GM12891 (cell line): ENCODE data around the gene PSD.

Experiments used
- PAX5 ChIP-seq: IDR thresholded peaks from 2 replicates; pipeline ENCODE4 v1.6.1; 2011; ENCODE audit warnings: low read length, moderate library complexity, mild to moderate bottlenecking; ENCODE audit not compliant: insufficient read depth, severe bottlenecking
- POLR2A ChIP-seq: IDR thresholded peaks from 2 replicates; pipeline ENCODE4 v1.6.1; 2011; ENCODE audit warnings: low read depth, low read length, control low read depth
- POLR2AphosphoS5 ChIP-seq: IDR thresholded peaks from 2 replicates; pipeline ENCODE4 v1.6.1; 2011; ENCODE audit warnings: low read depth, low read length, control low read depth
- TAF1 ChIP-seq: IDR thresholded peaks from 2 replicates; pipeline ENCODE4 v1.6.1; 2011; ENCODE audit warnings: low read depth, low read length, control low read depth

- TF ChIP-seq POLR2A = no peak
- no peak for TF ChIP-seq TAF1
- TF ChIP-seq POLR2AphosphoS5 = no peak
- no peak for TF ChIP-seq PAX5
These were observed 50.5 kb downstream of the PSD start for GRCh38 chr10:102368077-102368476.
